Right ventricle myocardium inferior (tissue), 1 donor: ENCODE results near the gene MEIS3. TPM values are rescaled to one million over a fixed set of nuclear protein-coding genes. Genes with fewer than 3 reads are reported as not detected.
A peak's percentile ranks its signal among the peaks of the same experiment; 100 is the strongest.

Source experiments
- ATAC-seq: fragments of 200-7000 bp; cut with Tn5 transposase; one replicate; pipeline ENCODE4 v1.9.1; 2020; ENCODE audit warnings: mild to moderate bottlenecking, moderate library complexity
- DNase-seq: peaks from one replicate; pipeline ENCODE4 v3.0.0; 2021; ENCODE audit errors: missing footprints
- intact Hi-C: fragments of 100-400 bp; cut with DNase I; formaldehyde crosslinking; loops from one replicate; pipeline ENCODE4 v1.11.0; 2022
- long read RNA-seq: library from polyadenylated mRNA; unstranded; transcript quantifications from one replicate; pipeline ENCODE4 v2.0.0, GENCODE V29; 2021
- total RNA-seq: library from RNA; stranded (reverse); fragmentation: NEBNext Ultra II Directional; extraction: Animal tissue kit (Norgen Biotek cat#: 25700); gene quantifications from one replicate; pipeline ENCODE4 v1.2.1, GENCODE V29; 2021
- donor health status: DM: no; HTN: yes; CAD: no; lungs with severe emphysema.

The MEIS3 gene
- total RNA-seq, result 3.8 TPM
- long read RNA-seq, partial matches to known transcripts, result 3 of 5 reads
- long read RNA-seq, other reads (novel, unspliced or antisense), result 1 of 5 reads

DNA sequence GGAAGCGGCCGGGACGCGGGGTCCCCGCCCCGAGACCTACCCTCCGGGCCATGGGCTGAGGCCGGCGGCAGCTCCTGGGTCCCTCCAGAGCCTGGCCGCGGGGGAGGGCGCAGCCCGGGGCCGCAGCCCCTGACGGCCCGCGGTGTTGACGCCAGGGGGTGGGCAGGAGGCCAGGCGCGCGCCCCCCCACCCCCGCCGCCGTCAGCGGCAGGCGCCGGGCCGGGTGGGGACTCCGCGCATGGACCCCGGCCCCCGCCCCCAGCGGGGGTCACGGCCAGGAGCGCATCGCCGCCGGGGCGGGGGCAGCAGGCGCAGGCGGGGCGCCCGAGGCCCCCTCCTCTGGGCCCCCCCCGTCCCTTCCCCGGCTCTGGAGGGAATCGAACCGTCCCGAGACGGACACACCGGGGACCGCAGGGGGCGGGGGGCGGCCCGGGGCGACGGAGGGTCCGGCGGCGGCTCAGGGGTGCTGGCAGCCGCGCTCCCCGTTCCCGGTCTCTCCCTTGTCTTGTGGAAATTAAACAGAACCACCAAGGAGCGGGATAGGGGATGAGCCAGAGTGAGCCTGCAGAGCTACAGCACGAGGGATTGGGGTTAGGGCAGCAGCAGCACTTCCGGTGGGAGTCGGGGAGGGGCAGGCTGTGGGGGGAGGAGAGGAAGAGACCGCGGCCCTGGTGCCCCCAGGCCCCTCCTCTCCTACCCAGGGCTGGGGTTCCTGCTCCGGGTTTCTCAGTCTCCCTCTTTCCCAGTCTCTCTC lies at the start of gene MEIS3:
Gene MEIS3 (minus strand): TSS at position 498 of the 754 bp plus-strand sequence. CDS start 446 bp downstream, at position 52.
- intact Hi-C loops, result no loop called here
- DNase-seq, result no peak

DNA sequence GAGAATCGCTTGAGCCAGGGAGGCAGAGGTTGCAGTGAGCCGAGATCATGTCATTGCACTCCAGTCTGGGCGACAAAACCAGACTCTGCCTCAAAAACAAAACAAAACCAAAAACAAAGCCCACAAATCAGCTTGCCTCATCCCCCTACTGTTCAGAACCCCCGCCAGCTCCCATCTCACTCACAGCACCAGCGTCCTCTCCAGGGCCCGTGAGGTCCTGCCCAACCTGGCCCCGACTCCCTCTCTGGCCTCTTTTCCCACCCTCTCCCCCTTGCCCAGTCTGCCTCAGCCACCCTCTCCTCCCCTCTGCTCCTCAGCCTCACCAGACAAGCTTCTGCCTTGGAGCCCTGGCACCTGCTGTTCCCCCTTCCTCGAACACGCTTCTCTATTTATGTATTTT lies 48.6 kb upstream of the MEIS3 start:
- DNase-seq, result no peak
- intact Hi-C loops, result no loop called here
- ATAC-seq, result no peak

More for the DNA sequence above, at the start of gene MEIS3:
- no peak for ATAC-seq

DNA sequence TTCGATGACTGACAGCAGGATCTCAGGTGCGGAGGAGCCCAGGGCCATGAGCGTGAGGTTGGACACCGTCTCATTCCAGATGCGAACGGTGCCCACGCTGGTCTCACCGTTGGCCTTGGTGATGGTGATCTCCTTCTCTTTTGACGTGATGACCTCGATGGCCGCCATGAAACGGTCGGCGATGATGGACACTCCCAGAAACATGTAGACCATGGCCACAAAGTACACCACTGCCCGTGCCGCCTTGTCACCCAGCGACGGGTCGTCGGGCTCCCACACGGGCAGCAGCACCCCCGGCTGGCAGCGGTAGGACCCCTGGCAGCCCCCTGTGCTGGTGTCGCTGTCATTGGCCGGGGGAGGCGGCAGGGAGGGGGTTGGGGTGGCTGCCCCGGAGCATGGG lies 46.6 kb upstream of the MEIS3 start:
- DNase-seq, result no peak
- ATAC-seq, result no peak
- intact Hi-C loops, result no loop called here

DNA sequence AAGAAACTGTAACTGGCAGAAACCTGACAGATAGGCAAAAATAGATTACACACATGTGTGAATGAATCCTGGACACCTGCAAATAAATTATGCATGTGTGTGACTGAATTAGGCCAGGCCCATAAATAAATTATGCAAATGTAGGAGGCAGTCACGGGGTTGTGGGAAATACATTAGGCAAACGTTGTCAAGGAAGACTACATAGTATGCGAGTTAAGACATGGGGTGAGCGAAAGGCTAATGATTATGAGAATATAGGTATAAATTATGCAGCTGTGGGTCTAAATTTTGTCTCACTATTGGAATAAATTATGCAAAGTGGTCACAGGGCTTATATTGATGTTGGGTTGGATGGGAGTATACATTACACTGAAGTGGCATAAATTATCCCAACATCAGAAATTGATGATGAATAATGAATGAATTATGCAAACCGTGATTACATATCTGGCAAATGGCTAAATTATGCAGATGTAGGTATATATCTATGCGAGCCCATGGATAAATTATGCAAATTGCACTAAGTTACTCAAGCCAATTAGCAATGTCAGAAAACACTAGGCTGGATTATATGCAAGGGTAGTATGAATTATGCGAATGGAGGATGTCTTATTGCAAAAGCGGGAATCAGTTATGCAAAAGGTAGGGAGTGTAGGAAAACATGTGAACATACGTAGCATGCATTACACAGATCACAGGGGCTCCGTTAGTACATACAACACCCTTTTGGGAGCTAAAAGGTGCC lies 45.5 kb upstream of the MEIS3 start:
- intact Hi-C loops, result no loop called here
- DNase-seq (no peak), ATAC-seq (no peak)

DNA sequence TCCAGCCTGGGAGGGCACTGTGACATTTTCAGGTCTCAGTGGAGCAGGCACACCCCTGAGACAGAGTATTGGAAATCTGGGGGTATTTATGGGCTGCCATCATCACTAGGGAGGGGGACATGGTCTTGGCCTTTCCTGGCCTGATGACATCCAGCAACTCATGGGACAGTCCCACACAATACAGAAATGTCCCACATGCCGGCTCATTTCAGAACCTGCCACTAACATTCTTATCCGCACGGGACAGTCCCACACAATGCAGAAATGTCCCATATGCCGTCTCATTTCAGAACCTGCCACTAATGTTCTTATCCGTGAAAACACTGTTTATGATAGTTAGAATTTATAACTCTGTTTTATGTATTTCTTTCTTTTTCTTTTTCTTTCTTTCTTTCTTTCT lies 42.5 kb upstream of the MEIS3 start:
- intact Hi-C loops, result no loop called here
- no peak for ATAC-seq

DNA sequence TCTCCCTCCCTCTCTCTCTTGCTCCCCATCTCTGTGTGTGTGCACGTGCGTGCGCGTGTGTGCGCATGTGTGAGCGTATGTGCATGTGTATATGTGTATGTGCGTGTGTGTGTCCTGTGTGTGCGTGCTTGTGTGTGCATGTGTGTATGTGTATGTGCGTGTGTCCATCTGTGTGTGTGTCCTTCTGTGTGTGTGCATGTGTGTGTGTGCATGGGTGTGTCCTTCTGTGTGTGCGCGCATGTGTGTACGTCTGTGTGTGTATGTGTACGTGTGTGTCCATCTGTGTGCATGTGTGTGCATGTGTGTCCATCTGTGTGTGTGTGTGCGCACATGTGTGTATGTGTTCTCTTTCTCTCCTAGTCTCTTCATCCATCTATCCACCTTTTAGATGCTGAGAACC lies 40.1 kb upstream of the MEIS3 start:
- DNase-seq (no peak), ATAC-seq (no peak)
- intact Hi-C loops, result no loop called here

More for the DNA sequence above, 42.5 kb upstream of the MEIS3 start:
- no peak for DNase-seq

DNA sequence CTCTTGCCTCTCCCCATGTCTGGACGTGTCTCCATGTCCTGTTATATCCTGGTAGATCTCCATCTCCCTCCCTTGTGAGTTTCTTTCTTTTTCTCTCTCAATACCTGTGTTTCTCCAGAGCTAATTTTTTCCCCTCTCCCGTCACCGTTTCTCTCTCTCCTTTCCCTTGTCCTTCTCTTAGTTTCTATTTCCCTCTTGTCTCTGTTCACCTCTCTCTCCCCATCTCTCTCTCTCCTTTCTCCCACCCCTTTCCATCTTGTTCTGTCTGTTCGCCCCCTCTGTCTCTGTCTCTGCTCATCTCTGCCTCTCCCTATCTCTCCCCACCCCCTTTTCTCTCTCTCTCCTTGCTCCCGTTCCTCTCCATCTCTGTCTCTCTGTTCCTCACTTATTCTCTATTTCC lies 39.3 kb upstream of the MEIS3 start:
- intact Hi-C loops, result no loop called here
- DNase-seq, result no peak
- no peak for ATAC-seq

DNA sequence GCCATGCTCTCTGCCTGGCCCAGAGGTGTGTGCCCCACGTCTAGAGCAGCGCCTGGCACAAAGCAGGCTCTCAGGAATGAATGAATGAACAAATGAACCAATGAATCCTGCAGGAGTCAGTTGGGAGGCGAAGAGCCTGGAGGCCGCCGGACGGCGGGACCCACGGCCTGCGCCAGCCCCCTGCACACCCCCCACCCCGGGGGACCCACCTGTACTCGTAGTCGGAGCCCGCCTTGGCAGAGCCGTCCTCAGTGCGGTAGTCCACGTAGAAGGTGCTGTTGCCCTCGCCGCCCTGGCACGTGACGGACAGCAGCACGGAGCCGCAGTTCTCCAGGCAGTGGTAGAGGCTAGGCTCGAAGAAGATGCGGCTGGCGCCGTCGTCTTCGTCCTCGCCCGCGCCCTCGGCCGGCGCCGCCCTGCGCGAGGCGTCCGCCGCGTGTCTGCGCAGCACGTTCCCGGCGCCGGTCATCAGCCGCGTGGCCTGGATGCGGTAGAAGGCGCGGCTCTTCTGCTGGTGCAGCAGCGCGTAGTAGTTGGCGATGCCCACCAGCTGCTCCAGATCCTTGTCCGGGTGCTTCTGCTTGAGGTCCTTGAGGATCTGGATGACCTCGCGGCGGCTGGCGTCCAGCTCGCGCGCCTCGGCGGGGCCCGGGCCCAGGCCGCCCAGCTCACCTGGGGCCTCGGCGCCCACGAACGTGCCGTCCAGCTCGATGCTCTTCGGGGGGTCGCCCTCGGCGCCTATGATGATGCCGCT lies 37.6 kb upstream of the MEIS3 start:
- intact Hi-C loops, result no loop called here
- DNase-seq (no peak), ATAC-seq (no peak)

DNA sequence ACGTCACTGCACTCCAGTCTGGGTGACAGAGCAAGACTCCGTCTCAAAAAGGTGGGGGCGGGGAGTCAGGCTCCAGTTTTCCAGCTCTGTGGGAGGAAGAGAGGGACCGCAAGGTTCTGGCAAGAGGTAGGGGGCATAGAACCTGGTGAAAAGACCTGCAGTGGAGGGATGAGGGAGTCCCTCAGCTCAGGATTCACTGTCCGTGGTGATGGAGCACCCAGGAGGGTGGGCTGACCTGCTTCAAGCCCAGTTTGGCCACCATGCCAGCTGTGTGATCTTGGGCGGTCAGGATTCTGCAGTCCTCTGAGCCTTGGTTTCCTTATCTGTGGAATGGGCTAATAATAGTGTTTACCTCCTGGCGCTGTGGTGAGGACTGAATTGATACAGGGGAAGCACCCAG lies 31.2 kb upstream of the MEIS3 start:
- no peak for ATAC-seq
- DNase-seq, result no peak
- intact Hi-C loops, result no loop called here

DNA sequence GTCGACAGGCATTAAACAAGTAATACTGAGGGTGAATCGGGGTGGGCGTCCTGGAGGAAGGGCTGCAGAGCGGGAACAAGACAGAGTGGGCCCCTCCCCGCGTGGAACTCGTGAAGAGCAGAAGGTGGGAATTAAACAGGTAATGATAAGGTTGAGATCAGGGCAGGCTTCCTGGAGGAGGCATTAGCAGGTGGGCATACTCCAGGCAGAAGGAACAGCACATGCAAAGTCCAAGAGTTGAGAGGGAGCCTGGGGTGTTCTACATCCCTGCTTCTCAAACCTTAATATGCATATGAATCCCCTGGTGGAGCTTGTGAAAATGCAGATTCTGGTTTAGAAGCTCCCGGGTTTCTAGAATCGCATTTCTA lies 29.0 kb upstream of the MEIS3 start:
- intact Hi-C loops, result no loop called here
- ATAC-seq (no peak), DNase-seq (no peak)

DNA sequence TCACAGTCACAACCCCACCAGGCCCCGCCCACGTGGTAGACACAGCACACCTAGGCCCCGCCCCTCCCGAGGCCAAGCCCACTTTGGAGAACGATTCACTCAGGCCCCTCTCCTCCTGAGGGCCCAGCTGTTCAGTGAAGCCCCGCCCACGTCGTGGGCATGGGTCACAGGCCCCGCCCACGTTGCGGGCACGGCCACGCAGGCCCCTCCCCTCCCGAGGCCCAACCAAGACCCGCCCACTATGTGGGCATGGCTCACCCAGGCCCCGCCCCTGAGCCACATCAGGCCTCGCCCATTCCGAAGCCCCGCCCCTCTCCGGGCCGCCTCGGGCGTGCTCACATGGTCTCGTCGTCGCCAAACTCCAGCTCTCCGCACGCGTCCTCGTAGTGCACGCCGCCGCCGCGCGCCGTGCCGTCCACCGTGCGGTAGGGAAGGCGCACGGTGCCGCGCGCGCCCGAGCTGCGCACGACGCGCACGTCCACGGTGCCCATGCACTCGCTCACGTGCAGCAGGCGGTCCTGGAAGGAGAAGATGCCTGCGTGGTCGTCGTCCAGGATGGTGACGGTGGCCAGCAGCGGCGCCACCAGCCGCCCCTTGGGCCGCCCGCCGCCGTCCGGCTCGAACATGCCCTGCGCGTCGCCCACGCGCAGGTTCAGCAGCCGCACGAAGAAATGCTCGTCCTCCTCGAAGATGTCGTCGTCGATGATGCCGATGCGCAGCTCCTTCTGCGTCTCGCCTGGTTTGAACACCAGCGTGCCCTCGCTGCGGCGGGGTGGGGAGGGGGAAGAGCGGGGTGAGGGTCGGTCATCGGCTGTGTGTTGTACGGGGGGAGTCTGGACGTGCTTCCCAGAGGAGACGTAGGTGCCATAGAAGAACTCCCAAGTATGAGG lies 28.4 kb upstream of the MEIS3 start:
- intact Hi-C loops, result no loop called here
- DNase-seq, result no peak
- peak; percentile 42 for ATAC-seq

DNA sequence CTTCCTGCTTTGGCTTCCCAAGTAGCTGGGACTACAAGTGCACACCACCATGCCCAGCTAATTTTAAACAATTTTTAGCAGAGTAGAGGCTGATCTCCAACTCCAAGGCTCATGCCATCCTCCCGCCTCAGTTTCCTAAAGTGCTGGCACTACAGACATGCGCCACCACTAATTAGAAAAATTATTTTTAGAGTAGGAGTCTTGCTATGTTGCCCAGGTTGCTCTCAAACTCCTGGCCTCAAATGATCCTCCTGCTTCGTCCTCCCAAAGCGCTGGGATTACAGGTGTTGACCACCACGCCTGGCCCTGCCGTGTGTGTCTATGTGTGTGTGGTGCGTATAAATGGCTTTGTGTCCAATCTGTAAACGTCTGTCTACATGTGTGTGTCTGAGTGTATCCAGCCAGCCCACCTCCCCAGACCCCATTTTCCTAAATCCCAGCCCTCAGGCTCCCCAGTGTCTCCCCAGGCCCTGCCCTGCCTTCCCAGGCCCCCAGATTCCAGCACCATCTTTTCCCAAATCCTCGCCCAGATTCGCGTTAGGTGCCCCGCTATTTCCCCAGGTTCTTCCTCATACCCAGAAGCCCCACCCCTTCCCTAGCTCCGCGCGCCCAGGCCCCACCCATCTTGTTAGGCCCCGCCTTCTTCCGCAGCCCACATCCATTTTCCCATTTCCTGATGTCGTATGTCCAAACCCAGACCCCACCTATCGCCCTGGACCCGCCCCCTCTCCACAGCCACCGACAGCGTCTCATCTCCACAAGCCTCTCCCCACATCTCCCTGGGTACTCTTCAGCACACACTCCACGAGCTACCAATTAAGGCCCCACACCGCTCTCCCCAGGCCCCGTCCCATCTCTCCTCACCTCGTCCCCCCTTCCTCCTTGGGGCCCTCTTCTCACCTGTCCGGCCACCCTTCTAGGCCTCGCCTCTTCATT lies 27.5 kb upstream of the MEIS3 start:
- intact Hi-C loops, result no loop called here
- ATAC-seq, result no peak
- DNase-seq, result no peak

DNA sequence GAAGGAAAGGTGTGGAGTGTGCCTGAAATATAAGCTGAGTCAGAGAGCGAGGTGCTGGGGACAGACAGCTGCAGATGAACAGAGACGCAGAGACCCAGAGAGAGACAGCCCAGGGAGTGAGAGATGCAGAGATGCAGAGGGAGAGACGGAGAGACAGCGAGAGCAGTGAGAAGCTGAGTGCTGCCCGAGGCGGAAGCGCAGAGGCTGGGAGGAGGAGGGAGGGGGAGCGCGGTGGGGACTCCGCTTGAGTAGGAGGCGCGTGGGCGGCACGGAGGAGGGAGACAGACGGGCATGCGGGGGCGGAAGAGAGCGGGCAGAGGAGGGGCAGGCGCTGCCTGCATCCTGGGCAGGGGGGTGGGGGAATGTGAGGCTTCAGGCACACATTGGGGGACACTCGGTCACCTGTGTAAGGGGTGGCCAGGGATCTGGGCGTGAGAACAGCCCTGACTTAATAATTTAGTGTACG lies 26.6 kb upstream of the MEIS3 start:
- intact Hi-C loops, result no loop called here
- DNase-seq (no peak), ATAC-seq (peak; percentile 9)

DNA sequence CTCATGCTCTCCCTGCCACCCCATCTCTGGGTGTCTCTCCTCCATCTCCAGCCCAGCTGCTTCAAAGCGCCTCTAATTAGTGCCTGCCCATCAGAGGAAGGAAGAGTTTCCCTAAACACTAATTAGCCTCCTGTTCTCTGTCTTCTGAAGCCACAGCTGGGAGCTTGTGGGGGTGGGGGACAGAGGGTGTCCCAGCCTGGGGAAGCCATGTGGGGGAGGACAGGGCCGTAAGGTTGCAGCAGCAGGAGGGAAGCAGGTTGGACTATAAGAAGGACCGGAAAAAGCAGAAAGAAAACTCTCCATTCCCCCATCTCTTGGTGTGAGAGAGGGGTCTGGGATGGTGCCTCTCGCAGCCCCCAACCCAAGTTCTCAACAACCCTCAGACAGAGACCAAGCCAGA lies 26.2 kb upstream of the MEIS3 start:
- no peak for DNase-seq
- intact Hi-C loops, result no loop called here

DNA sequence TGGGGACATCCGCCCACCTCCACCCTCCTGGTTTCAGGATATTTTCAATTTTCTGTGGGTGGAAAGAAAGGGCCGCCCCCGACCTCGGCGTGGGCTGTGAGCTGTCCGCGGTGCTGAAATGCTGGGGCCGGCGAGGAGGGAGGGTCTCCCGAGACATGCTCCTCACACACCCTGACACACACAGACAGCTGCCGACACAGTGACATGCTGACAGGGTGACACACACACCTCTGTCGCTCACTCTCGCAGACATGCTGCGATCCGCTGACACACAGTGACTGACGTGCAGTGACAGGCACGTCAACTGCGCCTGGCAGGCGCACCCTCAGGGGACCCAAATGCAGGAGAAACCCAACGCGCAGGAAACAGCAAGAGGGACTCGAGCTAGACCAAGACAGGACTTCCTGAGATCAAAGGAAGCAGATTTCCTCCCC lies 25.1 kb upstream of the MEIS3 start:
- ATAC-seq, result no peak
- no peak for DNase-seq
- intact Hi-C loops, result no loop called here

More for the DNA sequence above, 26.2 kb upstream of the MEIS3 start:
- ATAC-seq, result no peak

DNA sequence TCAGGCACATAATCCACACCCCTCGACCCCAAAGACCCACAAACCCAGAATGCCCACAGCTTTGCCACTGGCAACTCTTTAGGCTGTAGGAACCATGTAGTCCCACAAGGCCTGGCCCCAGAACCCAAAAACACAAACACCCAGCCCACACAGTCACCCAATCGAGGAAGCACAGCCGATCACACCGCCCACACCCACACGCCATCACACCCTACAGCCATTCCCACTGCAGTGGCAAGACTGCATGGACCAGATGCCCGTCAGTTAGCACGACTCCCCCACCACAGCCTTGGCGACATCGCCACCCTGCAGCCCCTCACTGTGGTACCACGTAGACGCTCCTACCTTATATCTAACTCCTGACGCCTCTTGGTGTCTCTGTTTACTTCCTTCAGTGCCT lies 24.0 kb upstream of the MEIS3 start:
- intact Hi-C loops, result no loop called here
- DNase-seq, result no peak
- ATAC-seq, result no peak

DNA sequence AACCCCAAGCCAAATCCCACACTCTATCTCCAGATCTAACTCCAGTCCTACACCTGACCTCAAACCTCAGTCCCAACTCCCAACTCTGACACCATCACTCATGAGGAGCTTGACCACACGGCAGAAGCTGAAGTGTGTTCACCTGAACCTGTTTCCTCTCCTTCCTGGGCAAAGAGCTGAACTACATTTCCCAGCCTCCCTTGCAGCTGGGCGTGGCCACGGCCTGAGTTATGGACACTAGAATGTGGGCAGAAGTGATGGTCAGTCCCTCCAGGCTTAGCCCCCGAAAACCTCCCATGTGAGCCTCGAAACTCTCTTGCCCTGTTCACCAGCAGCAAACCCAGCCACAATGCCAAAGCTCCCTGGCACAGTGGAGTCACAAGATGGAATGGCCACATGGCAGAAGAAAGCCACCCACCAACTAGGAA lies 19.5 kb upstream of the MEIS3 start:
- DNase-seq, result no peak
- ATAC-seq, result no peak
- intact Hi-C loops, result loop anchor here (10.0 kb wide), 1 partner anchor 166 kb away; the partner anchor contains the start of gene BICRA
